GM23338 (cell line): ENCODE data around the gene TRAK1. TPM values are rescaled to one million over a fixed set of nuclear protein-coding genes. Genes with fewer than 3 reads are reported as not detected.
A peak's percentile ranks its signal among the peaks of the same experiment; 100 is the strongest.

ENCODE experiments used
- ATAC-seq: fragments of 200-7000 bp; cut with Tn5 transposase; 3 replicates; pipeline ENCODE4 v1.9.1; 2020
- DNase-seq: peaks from one replicate; pipeline ENCODE4 v3.0.0-alpha.2; 2015; ENCODE audit warnings: low spot score
- H2AFZ ChIP-seq: fragments of 200-600 bp; sonication (generic); 2 replicates; pipeline ENCODE4 v1.8.0; 2016; ENCODE audit warnings: antibody characterized with exemption, mild to moderate bottlenecking, moderate library complexity
- H3F3A ChIP-seq: fragments of 200-600 bp; sonication (generic); replicated peaks from 2 replicates; pipeline ENCODE4 v1.8.0; 2017; ENCODE audit warnings: antibody characterized with exemption, mixed run types, low read depth
- H3K27ac ChIP-seq: fragments of 200-600 bp; sonication (generic); 2 replicates; pipeline ENCODE4 v1.6.1; 2016; ENCODE audit warnings: low read depth
- H3K27me3 ChIP-seq: fragments of 200-600 bp; sonication (generic); 2 replicates; pipeline ENCODE4 v1.8.0; 2016; ENCODE audit warnings: mild to moderate bottlenecking, mixed run types, moderate library complexity; ENCODE audit not compliant: insufficient read depth
- H3K36me3 ChIP-seq: fragments of 200-600 bp; sonication (generic); 2 replicates; pipeline ENCODE4 v1.8.0; 2016; ENCODE audit warnings: mild to moderate bottlenecking; ENCODE audit not compliant: insufficient read depth
- H3K4me1 ChIP-seq: fragments of 200-600 bp; sonication (generic); 2 replicates; pipeline ENCODE4 v1.8.0; 2016; ENCODE audit warnings: mild to moderate bottlenecking, moderate library complexity; ENCODE audit not compliant: insufficient read depth
- H3K4me2 ChIP-seq: fragments of 200-600 bp; sonication (generic); 2 replicates; pipeline ENCODE4 v1.7.1; 2017; ENCODE audit warnings: mixed run types
- H3K4me3 ChIP-seq: fragments of 200-600 bp; sonication (generic); 2 replicates; pipeline ENCODE4 v1.6.1; 2016; ENCODE audit warnings: mixed run types
- H3K79me2 ChIP-seq: fragments of 200-600 bp; sonication (generic); replicated peaks from 2 replicates; pipeline ENCODE4 v1.8.0; 2017; ENCODE audit warnings: mild to moderate bottlenecking; ENCODE audit not compliant: insufficient read depth
- H3K9me2 ChIP-seq: fragments of 200-600 bp; sonication (generic); 2 replicates; pipeline ENCODE4 v1.8.0; 2017; ENCODE audit not compliant: insufficient read depth
- H4K20me1 ChIP-seq: fragments of 200-600 bp; sonication (generic); replicated peaks from 2 replicates; pipeline ENCODE4 v1.8.0; 2017; ENCODE audit warnings: mild to moderate bottlenecking; ENCODE audit not compliant: insufficient read depth
- H3K27ac Mint-ChIP-seq: 2 replicates; pipeline ENCODE4 v1.8.0; 2020; ENCODE audit warnings: inconsistent platforms, mild to moderate bottlenecking, moderate library complexity, mixed read lengths
- H3K27me3 Mint-ChIP-seq: 3 replicates; pipeline ENCODE4 v1.8.0; 2022; ENCODE audit warnings: low read depth, mild to moderate bottlenecking, moderate library complexity, mixed read lengths, inconsistent platforms; ENCODE audit not compliant: insufficient read depth, poor library complexity
- H3K36me3 Mint-ChIP-seq: 3 replicates; pipeline ENCODE4 v1.8.0; 2021; ENCODE audit warnings: low read depth, mild to moderate bottlenecking, inconsistent platforms, moderate library complexity, mixed read lengths
- H3K4me1 Mint-ChIP-seq: 3 replicates; pipeline ENCODE4 v1.8.0; 2020; ENCODE audit warnings: mild to moderate bottlenecking, inconsistent platforms, mixed read lengths
- H3K4me3 Mint-ChIP-seq: 3 replicates; pipeline ENCODE4 v1.8.0; 2021; ENCODE audit warnings: moderate library complexity, mild to moderate bottlenecking, inconsistent platforms, mixed read lengths
- H3K9me3 Mint-ChIP-seq: 3 replicates; pipeline ENCODE4 v1.8.0; 2020; ENCODE audit warnings: moderate library complexity, mild to moderate bottlenecking, inconsistent platforms, mixed read lengths
- CREB1 ChIP-seq: fragments of 250-450 bp; sonication (Bioruptor Pico); IDR thresholded peaks from 2 replicates; pipeline ENCODE4 v1.5.0; 2020; ENCODE audit warnings: low read depth, mild to moderate bottlenecking, moderate library complexity
- EZH2 ChIP-seq: fragments of 200-600 bp; sonication (generic); IDR thresholded peaks from one replicate; pipeline ENCODE4 v1.8.0; 2017; ENCODE audit warnings: antibody characterized with exemption, mild to moderate bottlenecking, low read depth; ENCODE audit not compliant: unreplicated experiment
- EZH2phosphoT487 ChIP-seq: fragments of 200-600 bp; sonication (generic); IDR thresholded peaks from one replicate; pipeline ENCODE4 v1.8.1; 2018; ENCODE audit warnings: antibody characterized with exemption; ENCODE audit not compliant: unreplicated experiment
- JUNB ChIP-seq: IDR thresholded peaks from one replicate; pipeline ENCODE4 v1.6.1; 2016; ENCODE audit warnings: antibody characterized with exemption; ENCODE audit not compliant: unreplicated experiment
- NANOG ChIP-seq: IDR thresholded peaks from 2 replicates; pipeline ENCODE4 v1.6.1; 2016; ENCODE audit warnings: antibody characterized with exemption, borderline replicate concordance
- POLR2AphosphoS5 ChIP-seq: IDR thresholded peaks from 2 replicates; pipeline ENCODE4 v1.6.1; 2016; ENCODE audit warnings: antibody characterized with exemption, low read depth
- STAT1 ChIP-seq: IDR thresholded peaks from one replicate; pipeline ENCODE4 v1.6.1; 2016; ENCODE audit warnings: antibody characterized with exemption; ENCODE audit not compliant: unreplicated experiment
- ZNF114 ChIP-seq: fragments of 250-450 bp; sonication (Bioruptor Pico); IDR thresholded peaks from 2 replicates; pipeline ENCODE4 v1.5.0; 2020; ENCODE audit warnings: mild to moderate bottlenecking, moderate library complexity
- ZNF331 ChIP-seq: fragments of 250-450 bp; sonication (Bioruptor Pico); IDR thresholded peaks from 2 replicates; pipeline ENCODE4 v1.5.0; 2020; ENCODE audit warnings: low read depth, mild to moderate bottlenecking, moderate library complexity
- polyA plus RNA-seq: library from polyadenylated mRNA; unstranded; fragments of >200 nt; fragmentation: Nextera tagmentation; extraction: Ambion mirVana; gene quantifications from 2 replicates; pipeline ENCODE4 v1.2.1, GENCODE V29; 2016
- total RNA-seq: library from RNA; depleted of rRNA; stranded (reverse); fragments of >200 nt; shearing (Covaris generic); gene quantifications from 2 replicates; pipeline ENCODE4 v1.2.3, GENCODE V29; 2014
- TF ChIP-seq, protein P1 (sequence below), 2 experiments: fragments of 200-600 bp in 1 of 2; sonication (generic) in 1 of 2; conservative IDR thresholded peaks; 2 replicates each; pipeline versions ENCODE4 v1.5.1 to v1.6.1; 2016 to 2017; ENCODE audit warnings: antibody characterized with exemption in 2 of 2, low read depth in 2 of 2, mild to moderate bottlenecking in 2 of 2, moderate library complexity in 1 of 2
- TF ChIP-seq, protein P2 (sequence below): fragments of 250-450 bp; sonication (Bioruptor Pico); IDR thresholded peaks from 2 replicates; pipeline ENCODE4 v1.5.0; 2020; ENCODE audit warnings: mild to moderate bottlenecking, moderate library complexity
- TF ChIP-seq, protein P3 (sequence below): IDR thresholded peaks from 2 replicates; pipeline ENCODE4 v1.6.1; 2016; ENCODE audit warnings: antibody characterized with exemption
- TF ChIP-seq, protein P4 (sequence below): IDR thresholded peaks from one replicate; pipeline ENCODE4 v1.6.1; 2018; ENCODE audit warnings: antibody characterized with exemption; ENCODE audit not compliant: unreplicated experiment

The TRAK1 gene
- total and polyA plus RNA-seq, 2 experiments from 2014 or later: 13.4 to 47.4 TPM

DNA sequence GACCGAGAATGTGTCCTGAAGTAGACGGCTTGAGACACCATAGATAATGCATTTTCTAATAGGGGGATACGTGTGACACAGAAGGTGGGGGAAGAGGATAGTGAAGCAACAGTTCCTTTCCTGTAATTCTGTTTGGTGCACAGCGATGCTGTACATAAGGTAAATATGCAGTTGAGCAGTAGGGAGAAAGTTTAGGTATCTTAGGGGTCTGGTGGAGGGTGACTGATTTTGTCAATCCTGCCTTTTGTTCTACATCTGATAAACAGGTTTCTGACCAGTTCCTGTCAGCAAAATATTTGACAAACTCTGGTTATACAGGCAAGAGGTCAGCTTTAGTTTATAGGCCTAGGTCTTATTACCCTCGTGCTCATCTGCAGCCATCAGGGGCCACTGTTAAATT is 71.3 kb downstream of the TRAK1 start:
- Histone ChIP-seq H3F3A (no peaks in the 10 kb centered on the region), H3K4me1 (peaks cover 27% of the 10 kb centered on the region), H3K36me3 (no peaks in the 10 kb centered on the region), H3K4me2 (no peak overlapping the region), H3K27me3 (no peaks in the 10 kb centered on the region), H2AFZ (no peak overlapping the region), H3K79me2 (peaks cover 63% of the 10 kb centered on the region), H3K9me2 (no peaks in the 10 kb centered on the region), H3K4me3 (no peak overlapping the region), H3K27ac (no peak overlapping the region), H4K20me1 (peaks cover 6% of the 10 kb centered on the region; the same call in 1 of the 2 replicates)
- H3K27me3 Mint-ChIP-seq: no peaks in the 10 kb centered on the region
- H3K27ac Mint-ChIP-seq: peak overlapping the region; percentile 39; the same call in 1 of the 2 replicates
- peak overlapping the region; percentile 10; the same call in 1 of the 3 replicates for H3K4me3 Mint-ChIP-seq
- DNase-seq (no peak), ATAC-seq (no peak)
- peaks cover 33% of the 10 kb centered on the region for H3K4me1 Mint-ChIP-seq
- TF ChIP-seq EZH2phosphoT487 (no peak), ZNF114 (no peak), ZNF331 (CRISPR knock-in tag) (no peak), EZH2 (no peak), POLR2AphosphoS5 (no peak), CREB1 (CRISPR knock-in tag) (no peak), NANOG (no peak), JUNB (no peak), STAT1 (no peak)
- TF ChIP-seq, protein P1, sequence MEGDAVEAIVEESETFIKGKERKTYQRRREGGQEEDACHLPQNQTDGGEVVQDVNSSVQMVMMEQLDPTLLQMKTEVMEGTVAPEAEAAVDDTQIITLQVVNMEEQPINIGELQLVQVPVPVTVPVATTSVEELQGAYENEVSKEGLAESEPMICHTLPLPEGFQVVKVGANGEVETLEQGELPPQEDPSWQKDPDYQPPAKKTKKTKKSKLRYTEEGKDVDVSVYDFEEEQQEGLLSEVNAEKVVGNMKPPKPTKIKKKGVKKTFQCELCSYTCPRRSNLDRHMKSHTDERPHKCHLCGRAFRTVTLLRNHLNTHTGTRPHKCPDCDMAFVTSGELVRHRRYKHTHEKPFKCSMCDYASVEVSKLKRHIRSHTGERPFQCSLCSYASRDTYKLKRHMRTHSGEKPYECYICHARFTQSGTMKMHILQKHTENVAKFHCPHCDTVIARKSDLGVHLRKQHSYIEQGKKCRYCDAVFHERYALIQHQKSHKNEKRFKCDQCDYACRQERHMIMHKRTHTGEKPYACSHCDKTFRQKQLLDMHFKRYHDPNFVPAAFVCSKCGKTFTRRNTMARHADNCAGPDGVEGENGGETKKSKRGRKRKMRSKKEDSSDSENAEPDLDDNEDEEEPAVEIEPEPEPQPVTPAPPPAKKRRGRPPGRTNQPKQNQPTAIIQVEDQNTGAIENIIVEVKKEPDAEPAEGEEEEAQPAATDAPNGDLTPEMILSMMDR (conservative IDR thresholded peaks at IDR 0.05; ENCODE audit: low read depth in 2 of 2): no peak
- TF ChIP-seq, protein P2, sequence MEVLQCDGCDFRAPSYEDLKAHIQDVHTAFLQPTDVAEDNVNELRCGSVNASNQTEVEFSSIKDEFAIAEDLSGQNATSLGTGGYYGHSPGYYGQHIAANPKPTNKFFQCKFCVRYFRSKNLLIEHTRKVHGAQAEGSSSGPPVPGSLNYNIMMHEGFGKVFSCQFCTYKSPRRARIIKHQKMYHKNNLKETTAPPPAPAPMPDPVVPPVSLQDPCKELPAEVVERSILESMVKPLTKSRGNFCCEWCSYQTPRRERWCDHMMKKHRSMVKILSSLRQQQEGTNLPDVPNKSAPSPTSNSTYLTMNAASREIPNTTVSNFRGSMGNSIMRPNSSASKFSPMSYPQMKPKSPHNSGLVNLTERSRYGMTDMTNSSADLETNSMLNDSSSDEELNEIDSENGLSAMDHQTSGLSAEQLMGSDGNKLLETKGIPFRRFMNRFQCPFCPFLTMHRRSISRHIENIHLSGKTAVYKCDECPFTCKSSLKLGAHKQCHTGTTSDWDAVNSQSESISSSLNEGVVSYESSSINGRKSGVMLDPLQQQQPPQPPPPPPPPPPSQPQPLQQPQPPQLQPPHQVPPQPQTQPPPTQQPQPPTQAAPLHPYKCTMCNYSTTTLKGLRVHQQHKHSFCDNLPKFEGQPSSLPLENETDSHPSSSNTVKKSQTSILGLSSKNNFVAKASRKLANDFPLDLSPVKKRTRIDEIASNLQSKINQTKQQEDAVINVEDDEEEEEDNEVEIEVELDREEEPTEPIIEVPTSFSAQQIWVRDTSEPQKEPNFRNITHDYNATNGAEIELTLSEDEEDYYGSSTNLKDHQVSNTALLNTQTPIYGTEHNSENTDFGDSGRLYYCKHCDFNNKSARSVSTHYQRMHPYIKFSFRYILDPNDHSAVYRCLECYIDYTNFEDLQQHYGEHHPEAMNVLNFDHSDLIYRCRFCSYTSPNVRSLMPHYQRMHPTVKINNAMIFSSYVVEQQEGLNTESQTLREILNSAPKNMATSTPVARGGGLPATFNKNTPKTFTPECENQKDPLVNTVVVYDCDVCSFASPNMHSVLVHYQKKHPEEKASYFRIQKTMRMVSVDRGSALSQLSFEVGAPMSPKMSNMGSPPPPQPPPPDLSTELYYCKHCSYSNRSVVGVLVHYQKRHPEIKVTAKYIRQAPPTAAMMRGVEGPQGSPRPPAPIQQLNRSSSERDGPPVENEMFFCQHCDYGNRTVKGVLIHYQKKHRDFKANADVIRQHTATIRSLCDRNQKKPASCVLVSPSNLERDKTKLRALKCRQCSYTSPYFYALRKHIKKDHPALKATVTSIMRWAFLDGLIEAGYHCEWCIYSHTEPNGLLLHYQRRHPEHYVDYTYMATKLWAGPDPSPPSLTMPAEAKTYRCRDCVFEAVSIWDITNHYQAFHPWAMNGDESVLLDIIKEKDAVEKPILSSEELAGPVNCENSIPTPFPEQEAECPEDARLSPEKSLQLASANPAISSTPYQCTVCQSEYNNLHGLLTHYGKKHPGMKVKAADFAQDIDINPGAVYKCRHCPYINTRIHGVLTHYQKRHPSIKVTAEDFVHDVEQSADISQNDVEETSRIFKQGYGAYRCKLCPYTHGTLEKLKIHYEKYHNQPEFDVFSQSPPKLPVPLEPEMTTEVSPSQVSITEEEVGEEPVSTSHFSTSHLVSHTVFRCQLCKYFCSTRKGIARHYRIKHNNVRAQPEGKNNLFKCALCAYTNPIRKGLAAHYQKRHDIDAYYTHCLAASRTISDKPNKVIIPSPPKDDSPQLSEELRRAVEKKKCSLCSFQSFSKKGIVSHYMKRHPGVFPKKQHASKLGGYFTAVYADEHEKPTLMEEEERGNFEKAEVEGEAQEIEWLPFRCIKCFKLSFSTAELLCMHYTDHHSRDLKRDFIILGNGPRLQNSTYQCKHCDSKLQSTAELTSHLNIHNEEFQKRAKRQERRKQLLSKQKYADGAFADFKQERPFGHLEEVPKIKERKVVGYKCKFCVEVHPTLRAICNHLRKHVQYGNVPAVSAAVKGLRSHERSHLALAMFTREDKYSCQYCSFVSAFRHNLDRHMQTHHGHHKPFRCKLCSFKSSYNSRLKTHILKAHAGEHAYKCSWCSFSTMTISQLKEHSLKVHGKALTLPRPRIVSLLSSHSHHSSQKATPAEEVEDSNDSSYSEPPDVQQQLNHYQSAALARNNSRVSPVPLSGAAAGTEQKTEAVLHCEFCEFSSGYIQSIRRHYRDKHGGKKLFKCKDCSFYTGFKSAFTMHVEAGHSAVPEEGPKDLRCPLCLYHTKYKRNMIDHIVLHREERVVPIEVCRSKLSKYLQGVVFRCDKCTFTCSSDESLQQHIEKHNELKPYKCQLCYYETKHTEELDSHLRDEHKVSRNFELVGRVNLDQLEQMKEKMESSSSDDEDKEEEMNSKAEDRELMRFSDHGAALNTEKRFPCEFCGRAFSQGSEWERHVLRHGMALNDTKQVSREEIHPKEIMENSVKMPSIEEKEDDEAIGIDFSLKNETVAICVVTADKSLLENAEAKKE (CRISPR knock-in tag): no peak
- TF ChIP-seq, protein P3, sequence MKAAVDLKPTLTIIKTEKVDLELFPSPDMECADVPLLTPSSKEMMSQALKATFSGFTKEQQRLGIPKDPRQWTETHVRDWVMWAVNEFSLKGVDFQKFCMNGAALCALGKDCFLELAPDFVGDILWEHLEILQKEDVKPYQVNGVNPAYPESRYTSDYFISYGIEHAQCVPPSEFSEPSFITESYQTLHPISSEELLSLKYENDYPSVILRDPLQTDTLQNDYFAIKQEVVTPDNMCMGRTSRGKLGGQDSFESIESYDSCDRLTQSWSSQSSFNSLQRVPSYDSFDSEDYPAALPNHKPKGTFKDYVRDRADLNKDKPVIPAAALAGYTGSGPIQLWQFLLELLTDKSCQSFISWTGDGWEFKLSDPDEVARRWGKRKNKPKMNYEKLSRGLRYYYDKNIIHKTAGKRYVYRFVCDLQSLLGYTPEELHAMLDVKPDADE: no peak
- TF ChIP-seq, protein P4, sequence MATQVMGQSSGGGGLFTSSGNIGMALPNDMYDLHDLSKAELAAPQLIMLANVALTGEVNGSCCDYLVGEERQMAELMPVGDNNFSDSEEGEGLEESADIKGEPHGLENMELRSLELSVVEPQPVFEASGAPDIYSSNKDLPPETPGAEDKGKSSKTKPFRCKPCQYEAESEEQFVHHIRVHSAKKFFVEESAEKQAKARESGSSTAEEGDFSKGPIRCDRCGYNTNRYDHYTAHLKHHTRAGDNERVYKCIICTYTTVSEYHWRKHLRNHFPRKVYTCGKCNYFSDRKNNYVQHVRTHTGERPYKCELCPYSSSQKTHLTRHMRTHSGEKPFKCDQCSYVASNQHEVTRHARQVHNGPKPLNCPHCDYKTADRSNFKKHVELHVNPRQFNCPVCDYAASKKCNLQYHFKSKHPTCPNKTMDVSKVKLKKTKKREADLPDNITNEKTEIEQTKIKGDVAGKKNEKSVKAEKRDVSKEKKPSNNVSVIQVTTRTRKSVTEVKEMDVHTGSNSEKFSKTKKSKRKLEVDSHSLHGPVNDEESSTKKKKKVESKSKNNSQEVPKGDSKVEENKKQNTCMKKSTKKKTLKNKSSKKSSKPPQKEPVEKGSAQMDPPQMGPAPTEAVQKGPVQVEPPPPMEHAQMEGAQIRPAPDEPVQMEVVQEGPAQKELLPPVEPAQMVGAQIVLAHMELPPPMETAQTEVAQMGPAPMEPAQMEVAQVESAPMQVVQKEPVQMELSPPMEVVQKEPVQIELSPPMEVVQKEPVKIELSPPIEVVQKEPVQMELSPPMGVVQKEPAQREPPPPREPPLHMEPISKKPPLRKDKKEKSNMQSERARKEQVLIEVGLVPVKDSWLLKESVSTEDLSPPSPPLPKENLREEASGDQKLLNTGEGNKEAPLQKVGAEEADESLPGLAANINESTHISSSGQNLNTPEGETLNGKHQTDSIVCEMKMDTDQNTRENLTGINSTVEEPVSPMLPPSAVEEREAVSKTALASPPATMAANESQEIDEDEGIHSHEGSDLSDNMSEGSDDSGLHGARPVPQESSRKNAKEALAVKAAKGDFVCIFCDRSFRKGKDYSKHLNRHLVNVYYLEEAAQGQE: no peak
- no peaks in the 10 kb centered on the region for H3K36me3 Mint-ChIP-seq
- H3K9me3 Mint-ChIP-seq: no peaks in the 10 kb centered on the region
